Stimulated activated naive CD8-positive, alpha-beta T cell treated with anti-CD3 and anti-CD28 coated beads, Interleukin-15, Interleukin-2, amounts not matched to agents 100 U/mL and 50 U/mL, for 24 hours (primary cell): Measurements from ENCODE around the gene CLEC10A.
A peak's percentile ranks its signal among the peaks of the same experiment; 100 is the strongest.
"Not testable (repeated sequence)": the region's sequence is repeated elsewhere in the genome, so short reads cannot be mapped to it uniquely, and the experiment has no call there.

Experiments used
- ATAC-seq: fragments of 150-1000 bp; cut with Tn5 transposase; one replicate; pipeline ENCODE4 v1.10.0; 2021
- DNase-seq: peaks from one replicate; pipeline ENCODE4 v3.0.0; 2021

CLEC10A gene

GRCh38 chr17:7108560-7108925 lies 28.5 kb upstream of the CLEC10A start:
- no peak for DNase-seq

GRCh38 chr17:7107795-7108559 lies 27.9 kb upstream of the CLEC10A start:
- ATAC-seq (no peak), DNase-seq (no peak)

More at GRCh38 chr17:7108560-7108925, 28.5 kb upstream of the CLEC10A start:
- no peak for ATAC-seq

- DNase-seq (no peak), ATAC-seq (no peak)
Observed at GRCh38 chr17:7107012-7107754, 27.1 kb upstream of the CLEC10A start.

- no peak for DNase-seq
- ATAC-seq = no peak
Observed at GRCh38 chr17:7102421-7102820, 22.4 kb upstream of the CLEC10A start.

GRCh38 chr17:7101531-7101930 lies 21.5 kb upstream of the CLEC10A start:
- no peak for ATAC-seq
- DNase-seq = no peak

- not testable (repeated sequence) for DNase-seq, ATAC-seq
Observed at GRCh38 chr17:7100641-7101379, 20.8 kb upstream of the CLEC10A start.

GRCh38 chr17:7098802-7099459 lies 18.9 kb upstream of the CLEC10A start:
- no peak for DNase-seq
- no peak for ATAC-seq

GRCh38 chr17:7097940-7098339 lies 17.9 kb upstream of the CLEC10A start:
- no peak for ATAC-seq

GRCh38 chr17:7095625-7096024 lies 15.6 kb upstream of the CLEC10A start:
- ATAC-seq (no peak), DNase-seq (no peak)

More at GRCh38 chr17:7097940-7098339, 17.9 kb upstream of the CLEC10A start:
- DNase-seq = no peak

- no peak for ATAC-seq
Observed at GRCh38 chr17:7094652-7095019, 14.6 kb upstream of the CLEC10A start.

GRCh38 chr17:7091311-7092005 lies 11.4 kb upstream of the CLEC10A start:
- DNase-seq = peak; percentile 22
- ATAC-seq = not testable (repeated sequence)

More at GRCh38 chr17:7094652-7095019, 14.6 kb upstream of the CLEC10A start:
- DNase-seq = no peak

GRCh38 chr17:7089570-7089969 lies 9.5 kb upstream of the CLEC10A start:
- not testable (repeated sequence) for ATAC-seq, DNase-seq

- not testable (repeated sequence) for DNase-seq, ATAC-seq
Observed at GRCh38 chr17:7088442-7088841, 8.4 kb upstream of the CLEC10A start.

GRCh38 chr17:7084088-7084487 lies 4.0 kb upstream of the CLEC10A start:
- ATAC-seq = no peak
- no peak for DNase-seq

GRCh38 chr17:7083592-7083991 lies 3.5 kb upstream of the CLEC10A start:
- ATAC-seq = no peak

GRCh38 chr17:7081341-7082062 lies 1.5 kb upstream of the CLEC10A start:
- ATAC-seq = peak; percentile 49

More at GRCh38 chr17:7083592-7083991, 3.5 kb upstream of the CLEC10A start:
- no peak for DNase-seq

GRCh38 chr17:7080456-7081041 lies 498 bp upstream of the CLEC10A start:
- DNase-seq (no peak), ATAC-seq (no peak)

More at GRCh38 chr17:7081341-7082062, 1.5 kb upstream of the CLEC10A start:
- peak; percentile 10 for DNase-seq

- DNase-seq = no peak
- ATAC-seq = no peak
Observed at GRCh38 chr17:7078711-7079110, 1.3 kb downstream of the CLEC10A start.

GRCh38 chr17:7077911-7078546 lies 2.0 kb downstream of the CLEC10A start:
- no peak for ATAC-seq
- DNase-seq = no peak

- DNase-seq (no peak), ATAC-seq (no peak)
Observed at GRCh38 chr17:7074931-7075330, 5.1 kb downstream of the CLEC10A start.
